HG03196 (cell line): ENCODE data around the gene TMX2.

Experiments used
- ATAC-seq: cut with Tn5 transposase; IDR thresholded peaks from one replicate; pipeline ENCODE4 v1.9.1; 2021; ENCODE audit not compliant: unreplicated experiment

The TMX2 gene

DNA sequence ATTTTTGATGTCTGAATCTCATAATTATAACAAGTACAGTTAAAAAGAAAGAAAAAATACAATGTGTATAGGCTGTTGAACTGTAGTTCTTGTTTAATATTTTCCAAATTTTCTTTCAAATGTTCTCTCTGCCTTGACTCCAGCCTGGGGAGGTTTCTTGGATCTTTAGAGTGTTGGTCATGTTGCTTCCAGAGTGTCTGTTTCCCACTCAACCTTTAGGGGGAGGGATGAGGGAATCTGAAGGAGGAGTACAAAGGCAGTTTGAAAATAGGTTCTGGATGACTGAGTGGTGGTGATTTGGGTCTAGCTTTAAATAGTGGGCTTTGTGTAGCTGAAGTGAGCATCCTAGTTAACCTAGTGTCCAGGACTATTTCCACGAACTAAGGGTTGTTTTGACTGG lies 51.2 kb downstream of the TMX2 start:
- ATAC-seq = no peak

DNA sequence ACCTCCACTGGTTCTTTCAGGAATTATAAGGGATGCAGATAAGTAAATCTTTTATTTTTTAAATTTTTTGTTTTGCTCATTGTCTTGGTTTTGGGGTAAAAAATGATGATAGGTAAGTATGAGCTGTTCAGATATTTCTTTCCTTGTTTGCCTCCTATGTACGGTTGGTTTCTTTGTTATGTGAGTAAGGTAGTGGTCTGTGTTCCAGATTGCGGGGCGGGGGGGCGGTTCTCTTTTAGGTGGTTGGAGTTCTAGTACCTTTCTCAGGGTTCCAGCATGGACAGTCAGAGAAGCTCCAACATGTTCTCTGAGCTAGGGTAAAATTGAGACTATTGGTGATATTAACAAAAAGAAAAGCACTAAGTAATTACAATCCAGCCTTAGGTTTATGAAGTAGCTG lies 51.6 kb downstream of the TMX2 start:
- no peak for ATAC-seq

DNA sequence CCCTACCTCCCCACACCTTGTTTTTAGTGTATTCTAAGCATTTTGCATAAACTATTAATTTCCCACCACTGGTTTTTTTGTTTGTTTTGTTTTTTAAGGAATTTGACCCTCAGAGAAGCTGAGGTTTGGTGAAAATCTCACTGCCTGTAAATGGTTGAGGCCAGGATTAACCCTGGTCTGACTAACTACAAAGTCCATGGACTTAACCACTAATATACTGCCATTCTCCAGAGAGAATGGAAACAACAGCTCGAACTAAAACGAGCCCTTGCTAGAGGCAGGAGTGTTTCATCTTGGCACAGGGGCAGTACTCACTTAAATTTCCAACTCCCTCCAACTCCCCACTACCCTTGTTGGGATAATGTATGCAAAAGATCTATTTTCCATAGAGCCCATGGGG lies 52.2 kb downstream of the TMX2 start:
- no peak for ATAC-seq

DNA sequence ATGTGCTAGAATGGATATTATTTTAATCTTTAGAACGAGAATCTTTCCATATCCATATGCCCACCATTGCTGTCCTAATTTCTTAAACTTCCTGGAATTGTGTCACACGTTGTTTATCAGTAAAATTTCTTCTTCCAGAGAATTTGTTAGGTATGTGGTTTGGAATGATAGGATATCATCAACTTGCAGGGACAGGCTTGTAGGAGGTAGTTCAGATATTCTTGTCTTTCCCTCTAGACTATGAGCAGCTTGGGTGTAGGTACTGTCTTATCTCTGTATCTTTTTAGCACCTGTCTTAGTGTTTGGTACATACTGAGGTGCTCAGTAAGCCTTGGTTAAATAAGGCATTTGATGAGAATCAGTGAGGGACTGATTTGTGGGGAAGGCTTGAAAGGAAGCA lies 52.6 kb downstream of the TMX2 start:
- no peak for ATAC-seq

DNA sequence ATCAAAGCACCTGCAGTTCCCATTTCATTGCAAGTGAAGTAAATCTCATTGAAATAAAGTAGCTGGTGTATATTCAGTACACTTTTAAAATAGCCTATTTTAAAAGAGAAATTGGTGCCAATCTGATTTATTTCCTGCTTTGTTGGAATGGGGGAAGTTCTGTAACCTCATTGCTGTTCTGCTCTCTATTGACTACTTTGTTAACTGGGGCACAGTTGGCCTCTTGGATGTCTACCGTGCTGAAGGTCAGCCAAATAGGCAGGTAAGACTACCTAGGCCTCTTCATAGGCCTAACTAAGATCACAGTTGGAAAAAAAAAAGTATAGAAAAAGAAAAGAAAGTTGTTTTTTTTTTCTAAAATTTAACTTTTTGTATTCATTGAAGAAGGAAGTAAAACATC lies 58.4 kb downstream of the TMX2 start:
- ATAC-seq = no peak

DNA sequence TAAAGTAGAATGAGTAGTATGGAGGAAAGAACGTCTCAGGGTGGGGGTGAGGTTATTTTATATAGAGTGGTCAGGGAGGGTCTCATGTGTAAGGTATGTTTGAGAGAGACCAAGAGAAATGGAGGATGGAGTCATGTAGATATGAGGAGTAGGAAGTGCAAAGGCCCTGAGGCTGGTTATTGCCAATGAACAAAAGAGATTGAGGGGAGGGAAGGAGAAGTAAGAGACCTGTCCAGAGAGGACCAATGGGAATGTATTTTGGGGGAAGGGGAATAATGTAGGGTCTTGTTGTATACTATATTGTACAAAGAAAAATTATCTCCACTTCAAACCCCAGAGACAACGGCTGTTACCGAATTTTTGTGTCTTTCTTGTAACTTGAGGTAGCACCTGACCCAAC lies 59.0 kb downstream of the TMX2 start:
- no peak for ATAC-seq

DNA sequence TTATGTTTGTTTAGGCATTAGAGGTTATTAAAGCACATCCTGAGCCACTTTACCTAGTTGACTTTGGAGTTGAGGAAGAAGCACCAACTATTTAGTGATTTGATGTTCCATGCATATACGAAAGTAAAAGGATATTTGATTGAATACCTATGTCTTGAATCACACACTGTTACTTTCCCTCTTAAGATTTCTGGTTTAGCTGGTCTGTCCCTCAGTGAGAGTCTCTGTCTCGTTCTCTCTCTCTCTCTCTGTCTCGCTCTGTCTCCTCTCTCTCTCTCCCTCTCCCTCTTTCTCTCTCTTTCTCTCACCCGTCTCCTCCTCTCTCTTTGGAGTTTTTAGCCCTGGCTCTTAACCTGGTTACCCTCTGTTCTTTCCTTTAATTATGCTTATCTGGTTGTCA lies 60.2 kb downstream of the TMX2 start:
- ATAC-seq = no peak

DNA sequence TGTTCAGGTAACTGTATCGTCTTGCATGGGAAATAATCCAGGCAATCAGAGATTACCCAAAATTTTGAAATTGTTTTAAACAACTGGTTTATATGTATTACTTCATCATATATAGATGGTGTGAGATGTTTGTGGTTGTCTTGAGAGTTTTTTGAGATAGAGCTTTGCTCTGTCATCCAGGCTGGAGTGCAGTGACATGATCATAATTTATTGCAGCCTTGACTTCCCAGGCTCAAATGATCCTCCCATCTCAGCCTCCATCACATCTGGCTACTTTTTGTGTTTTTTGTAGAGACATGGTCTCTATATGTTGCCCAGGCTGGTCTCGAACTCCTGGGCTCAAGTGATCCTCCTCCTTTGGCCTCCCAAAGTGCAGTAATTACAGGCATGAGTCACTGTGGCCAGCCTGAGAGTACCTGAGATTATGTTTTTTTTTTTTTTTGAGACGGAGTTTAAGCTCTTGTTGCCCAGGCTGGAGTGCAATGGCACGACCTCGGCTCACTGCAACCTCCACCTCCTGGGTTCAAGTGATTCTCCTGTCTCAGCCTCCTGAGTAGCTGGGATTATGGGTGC lies 60.7 kb downstream of the TMX2 start:
- no peak for ATAC-seq

DNA sequence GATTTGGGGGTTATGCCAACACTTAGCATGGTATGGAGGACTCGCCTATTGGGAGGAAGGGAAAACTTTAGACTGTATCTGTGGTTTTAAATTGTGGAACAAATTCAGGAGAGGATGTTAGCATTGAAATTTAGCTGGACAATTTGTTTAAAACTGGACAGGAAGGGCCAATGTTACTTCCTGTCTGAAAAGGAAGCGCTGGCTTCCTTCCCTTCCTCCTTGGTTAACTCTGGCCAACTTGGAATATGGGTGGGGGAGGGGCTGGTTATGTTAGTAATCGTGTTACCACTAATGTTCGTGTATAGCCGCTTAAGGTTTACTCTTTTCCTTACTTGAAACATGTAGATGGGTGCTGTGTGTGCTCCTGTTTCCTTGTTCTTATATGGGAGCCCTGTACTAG lies 63.1 kb downstream of the TMX2 start:
- no peak for ATAC-seq

DNA sequence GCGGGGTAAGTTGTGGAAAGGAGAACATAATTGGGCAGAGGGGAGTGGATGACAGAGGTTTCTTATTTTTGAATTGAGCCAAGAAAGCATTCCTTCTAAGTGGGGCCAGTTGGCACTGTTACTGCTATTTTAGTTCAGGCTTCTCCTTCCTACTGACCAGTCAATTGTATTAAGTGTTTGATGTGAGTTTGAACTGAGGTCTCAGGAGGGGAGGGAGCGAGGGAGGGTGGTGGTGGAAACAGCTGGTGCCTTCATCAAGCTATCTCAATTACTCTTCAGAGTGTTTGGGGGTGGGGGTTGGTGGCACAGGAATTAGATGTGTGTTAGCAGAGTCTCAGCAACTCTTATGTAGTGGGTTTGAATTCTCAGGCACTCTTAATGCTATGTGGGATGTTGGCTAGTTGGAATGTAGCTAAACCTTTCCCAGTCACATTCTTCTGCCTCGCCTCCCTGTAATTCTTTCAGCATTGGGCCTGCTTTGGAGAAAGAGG lies 63.7 kb downstream of the TMX2 start:
- no peak for ATAC-seq

DNA sequence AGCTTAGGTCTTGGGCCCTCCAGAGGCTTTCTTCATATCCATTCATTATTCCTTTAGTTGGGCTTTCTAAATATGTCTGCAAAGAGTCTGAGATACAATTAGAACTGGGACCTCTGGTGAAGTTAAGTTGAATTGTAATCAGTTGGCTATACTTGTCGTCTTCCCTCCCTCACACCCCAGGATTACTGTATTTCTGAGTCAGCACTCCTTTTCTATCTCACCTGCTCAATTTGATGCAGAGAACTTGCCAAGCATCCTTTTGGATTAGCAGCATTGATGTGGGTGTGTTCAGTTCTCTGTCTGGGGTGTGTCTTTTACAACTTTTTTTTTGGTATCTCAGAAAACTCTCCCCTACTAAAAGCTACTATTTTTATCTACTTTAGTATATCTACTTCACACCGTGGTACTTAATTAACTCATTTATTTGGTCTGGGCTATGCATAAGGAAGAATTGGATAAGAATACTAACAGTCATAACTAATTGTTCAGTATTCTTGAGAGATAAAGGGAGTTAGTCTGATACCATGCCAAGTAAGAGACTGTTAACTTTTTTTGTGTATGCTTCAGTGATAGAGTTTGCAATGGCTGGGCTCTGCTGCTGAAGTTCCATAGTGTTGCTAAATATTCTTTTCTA lies 64.3 kb downstream of the TMX2 start:
- no peak for ATAC-seq

DNA sequence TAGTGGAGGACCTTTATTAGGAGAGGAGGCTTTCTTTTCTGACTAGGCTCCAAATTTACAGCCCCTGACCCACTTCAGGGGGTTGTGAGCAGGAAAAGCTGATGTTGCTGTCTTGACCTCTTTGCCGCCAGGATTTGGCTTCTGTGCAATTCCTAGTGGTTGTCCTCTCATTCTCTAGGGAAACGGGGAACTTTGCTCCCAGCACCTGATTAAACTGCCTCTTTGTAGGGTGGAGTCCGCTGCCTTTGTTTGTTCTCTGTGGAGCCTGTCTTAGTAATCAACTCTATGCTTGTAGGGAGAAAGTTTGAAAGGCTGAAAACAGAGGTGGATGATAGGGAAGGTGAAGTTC lies 65.5 kb downstream of the TMX2 start:
- ATAC-seq = no peak

DNA sequence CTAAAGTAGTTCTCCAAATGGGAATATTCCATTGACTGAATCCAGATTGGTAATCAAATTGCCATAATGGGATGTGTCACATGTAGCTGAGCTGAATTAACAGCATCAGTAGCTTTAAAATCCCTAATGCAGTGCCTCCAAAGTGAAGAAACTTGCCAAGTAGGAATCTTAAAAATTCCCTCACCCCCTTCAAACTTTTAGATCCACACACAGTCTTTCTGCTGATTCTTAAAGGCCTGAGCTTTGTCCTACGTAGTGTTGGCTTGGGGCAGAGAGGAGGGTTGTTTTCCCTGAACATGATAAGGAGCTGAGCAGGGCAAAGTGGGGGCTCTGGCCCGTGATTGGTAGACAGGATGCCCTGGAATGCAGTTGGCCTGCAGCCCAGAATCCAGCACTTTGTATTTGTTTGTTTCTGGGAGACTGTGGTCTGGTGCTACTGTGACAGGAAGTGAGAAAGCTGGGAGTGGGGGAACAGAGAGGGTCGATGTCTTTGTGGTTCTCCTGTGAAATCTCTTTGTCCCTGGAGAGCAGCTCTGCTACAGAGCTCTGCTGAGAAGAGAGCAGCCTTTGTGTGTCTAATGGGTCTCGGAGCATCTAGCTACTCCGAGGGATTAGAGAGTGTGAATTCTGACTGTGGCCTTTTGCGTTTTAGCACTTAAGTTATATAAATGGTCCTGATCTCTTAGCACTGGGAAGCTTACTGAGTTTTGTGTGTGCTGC lies 66.1 kb downstream of the TMX2 start:
- no peak for ATAC-seq

DNA sequence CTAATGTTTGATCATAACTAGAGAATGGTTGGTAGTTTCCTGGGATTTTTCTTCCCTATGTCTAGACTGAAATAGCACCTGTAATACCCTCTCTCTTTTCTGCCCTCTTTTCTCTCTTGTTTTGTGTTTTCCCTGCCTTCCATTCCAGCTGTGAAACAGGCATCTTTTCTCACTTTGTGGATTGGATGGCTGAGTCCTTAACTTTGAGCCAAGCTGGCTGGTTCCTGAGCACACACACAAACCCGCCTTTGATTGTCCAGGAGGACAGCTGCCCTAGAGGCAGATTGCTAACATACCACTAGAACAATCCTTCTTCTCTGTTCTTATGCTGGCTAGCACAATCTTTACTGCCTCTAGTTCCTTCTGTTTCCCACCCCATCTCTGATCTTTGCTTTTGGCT lies 66.9 kb downstream of the TMX2 start:
- ATAC-seq = no peak

DNA sequence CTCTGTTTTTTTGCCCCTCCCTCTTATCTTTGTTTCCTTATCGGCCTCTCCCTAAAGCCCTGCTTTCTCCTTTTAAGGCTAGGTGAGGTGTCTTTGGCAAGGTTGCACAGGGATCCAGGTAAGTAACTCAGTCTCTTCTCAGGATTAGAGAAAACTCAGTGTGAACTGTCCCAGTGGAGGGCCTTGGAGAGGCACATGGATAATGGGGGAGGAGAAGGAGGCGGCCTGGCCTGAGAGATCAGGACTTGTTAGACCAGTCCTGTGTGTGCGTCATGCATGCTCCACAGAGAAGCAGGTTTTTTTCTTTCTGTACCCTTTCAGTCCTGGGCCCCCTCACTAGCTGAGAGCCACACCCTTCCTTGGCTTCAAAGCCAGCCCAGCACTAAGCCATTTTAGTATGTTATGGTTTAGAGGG lies 69.1 kb downstream of the TMX2 start:
- ATAC-seq = no peak

DNA sequence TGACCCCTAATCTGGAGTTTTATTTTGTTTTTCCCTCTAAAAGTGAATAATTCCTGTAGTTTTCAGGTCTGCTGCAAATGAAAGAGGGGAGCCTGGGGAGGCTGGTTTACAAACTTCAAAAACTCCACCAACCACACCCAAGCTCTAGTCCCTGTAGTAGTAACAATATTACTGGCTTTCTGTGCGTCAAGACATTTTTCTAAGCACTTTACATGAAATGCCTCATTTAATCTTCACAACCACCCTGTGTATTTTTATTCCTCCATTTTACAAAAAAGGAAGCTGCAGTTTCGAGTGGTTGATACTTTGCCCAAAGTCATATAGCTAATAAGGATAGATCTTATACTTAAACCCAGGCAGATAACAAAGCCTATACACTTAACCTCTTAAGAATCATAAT lies 72.7 kb downstream of the TMX2 start:
- no peak for ATAC-seq

DNA sequence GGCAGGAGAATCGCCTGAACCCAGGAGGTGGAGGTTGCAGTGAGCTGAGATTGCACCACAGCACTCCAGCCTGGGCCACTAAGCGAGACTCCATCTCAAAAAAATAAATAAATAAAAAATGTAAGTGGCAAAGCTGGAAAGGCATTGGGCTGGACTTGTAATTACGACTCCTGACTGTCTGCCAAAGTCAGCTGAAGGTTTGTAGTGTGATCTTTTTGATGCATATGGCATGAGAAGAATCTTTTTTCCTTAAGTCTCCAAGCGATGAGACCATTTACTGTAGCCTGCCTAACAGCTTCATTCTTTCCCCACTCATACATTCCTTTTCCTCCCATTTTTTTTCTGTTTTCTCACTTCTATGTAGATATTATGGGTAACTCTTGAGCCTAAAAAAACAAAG lies 74.0 kb downstream of the TMX2 start:
- ATAC-seq = no peak

DNA sequence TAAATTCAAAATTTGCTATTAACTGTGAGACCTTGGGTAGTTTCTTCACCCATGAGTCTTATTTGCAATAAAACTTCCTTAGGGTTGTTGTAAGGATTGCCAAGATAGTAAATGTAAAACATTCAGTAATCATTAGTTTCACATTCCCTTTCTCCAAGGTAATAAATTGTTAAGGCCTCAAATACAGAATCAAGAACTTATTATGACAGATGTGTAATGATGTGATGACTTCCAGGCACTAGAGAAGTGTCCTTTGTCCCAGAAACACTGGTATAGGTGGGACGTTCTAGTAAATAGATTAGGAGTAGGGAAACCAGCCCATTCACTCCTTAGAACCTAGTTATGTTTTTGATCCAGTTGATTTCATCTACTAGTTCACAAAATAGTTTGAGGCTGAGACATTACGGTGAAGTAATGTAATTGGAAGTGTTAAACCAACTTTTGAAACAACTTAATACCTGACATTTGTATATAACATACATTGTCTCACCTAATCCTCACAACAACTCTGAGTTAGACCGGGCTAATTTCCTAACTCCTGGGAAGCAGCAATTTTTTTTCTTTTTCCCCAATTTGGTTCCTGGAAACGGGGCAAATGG lies 74.7 kb downstream of the TMX2 start:
- ATAC-seq = no peak

DNA sequence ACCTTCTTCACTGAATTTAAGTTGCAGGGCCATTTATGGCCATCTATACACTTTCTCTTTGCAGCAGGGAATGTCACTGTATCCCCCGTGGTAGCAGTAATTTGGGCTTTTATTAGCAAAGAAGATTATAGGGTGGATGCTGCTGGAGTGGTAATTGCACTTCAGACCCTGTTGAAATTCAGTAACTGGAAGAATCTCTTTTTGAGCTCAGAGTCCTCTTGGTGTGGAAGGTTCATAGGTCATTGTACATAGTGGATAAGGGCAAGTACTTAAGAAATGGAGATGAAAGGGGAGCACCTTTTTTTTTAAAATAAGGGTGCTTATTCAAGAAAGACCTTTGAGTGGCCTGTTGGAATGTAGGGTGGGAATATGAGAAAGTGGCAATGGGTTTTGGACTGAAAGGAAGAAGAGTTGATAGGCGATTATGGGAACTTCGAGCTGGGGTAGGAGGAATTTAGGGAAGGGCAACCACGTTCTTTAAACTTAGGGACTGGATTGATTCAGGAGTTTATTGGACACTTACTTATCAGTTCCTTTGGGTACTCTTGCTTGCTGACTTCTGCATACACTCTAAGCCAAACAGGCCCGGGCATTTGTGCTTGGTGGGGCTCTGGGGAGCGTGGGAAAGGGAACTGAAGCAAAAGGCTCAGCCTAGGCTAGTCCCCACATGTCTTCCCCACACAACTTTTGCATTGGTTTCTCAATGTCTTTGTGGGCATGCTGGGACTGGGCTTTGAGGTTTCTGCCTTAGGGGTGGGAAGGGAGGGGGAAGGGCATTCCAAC lies 75.7 kb downstream of the TMX2 start:
- peak; percentile 33 for ATAC-seq

DNA sequence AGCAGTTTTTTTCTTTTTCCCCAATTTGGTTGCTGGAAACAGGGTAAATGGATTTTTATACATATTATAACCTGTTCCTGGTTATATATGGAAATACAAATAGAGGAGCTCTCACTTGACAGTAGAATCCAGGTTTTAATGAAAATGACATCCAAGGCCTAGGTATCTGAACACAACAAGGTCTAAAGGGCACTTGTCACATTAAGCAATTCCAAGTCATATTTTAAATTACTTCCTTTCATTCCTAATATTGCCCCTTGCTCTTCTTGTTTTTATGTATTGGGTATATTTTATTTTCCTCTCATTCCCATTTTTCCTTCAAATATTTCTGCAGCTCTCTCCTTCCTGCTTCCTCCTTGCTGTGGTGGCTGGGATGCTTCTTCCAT lies 76.3 kb downstream of the TMX2 start:
- no peak for ATAC-seq
